ENCODE results near the gene GM2A.
A peak's percentile ranks its signal among the peaks of the same experiment; 100 is the strongest.
"Not testable (repeated sequence)": the region's sequence is repeated elsewhere in the genome, so short reads cannot be mapped to it uniquely, and the experiment has no call there.

GM2A gene

DNA sequence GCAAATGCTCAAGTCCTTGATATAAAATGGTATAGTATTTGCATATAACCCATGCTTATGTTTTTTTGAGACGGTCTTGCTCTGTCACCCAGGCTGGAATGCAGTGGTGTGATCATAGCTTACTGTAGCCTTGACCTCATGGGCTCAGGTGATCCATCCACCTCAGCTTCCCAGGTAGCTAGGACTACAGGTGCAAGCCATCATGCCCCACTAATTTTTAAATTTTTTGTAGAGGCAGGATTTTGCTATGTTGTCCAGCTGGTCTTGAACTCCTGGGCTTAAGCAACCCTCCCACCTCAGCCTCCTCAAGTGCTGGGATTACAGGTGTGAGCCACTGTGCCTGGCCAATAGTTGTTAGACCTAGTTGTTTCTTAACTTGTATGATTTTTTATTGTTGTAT, 33.3 kb downstream of the GM2A start:
- no peak for DNase-seq (ENCODE audit: low read depth in 2 of 2)

DNA sequence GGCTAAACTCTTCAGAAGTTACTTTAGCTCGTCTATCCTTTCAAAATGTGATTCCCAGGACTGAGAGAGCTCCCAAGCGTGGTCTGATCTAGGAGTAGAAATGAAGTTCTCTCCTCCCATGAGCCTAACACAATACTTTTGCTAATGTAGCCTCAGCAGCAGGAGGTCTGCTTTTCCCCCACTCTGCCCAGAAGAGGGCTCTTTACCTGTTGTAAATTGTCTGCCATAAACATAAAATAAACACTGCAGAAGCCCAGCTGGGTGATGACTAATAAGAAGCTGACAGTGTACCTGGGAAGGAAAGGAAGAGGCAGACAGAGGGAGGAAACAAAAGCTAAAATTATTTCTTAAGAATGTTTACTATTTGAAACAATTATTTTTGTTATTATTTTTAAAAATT, 35.2 kb downstream of the GM2A start:
- DNase-seq (ENCODE audit: low read depth in 2 of 2), result no peak

DNA sequence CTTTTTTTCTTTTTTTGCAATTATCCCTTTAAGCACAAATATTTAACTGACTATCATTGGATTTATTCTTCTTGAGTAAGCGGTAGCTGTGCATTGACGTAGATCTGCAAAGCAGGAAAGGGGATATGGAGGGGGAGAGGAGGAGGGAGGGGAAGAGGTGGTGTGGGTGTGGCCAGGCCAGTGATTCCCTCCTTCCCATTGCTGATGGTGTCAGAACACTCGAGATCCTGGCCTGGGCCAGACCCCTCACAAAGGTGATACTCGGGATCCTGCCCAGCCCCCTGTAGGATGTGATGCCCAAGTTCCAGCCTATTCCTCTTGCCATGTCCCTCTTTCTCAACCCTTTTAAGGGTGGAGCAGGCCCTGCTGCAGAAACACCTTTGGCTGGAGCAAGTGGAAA, 40.6 kb downstream of the GM2A start:
- DNase-seq (ENCODE audit: low read depth in 2 of 2), result no peak

DNA sequence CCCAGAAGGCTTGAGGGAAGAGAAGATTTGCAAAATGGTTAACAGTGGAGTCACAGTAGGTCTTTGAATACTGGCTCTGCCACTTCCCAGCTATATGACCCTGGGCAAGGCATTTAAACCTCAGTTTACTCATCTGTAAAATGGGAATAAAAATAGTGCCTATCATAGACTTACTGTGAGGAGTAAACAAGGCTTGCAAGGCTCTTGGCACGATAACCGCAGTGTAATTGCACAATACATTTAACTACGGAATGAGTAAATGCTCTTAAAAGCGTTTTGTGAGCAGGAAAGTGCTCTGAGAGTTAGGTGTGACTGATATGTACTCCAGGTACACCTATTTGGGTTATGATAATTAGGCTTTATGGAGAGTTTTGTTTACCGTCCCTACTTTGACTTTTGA, 42.2 kb downstream of the GM2A start:
- DNase-seq (ENCODE audit: low read depth in 2 of 2), result no peak

DNA sequence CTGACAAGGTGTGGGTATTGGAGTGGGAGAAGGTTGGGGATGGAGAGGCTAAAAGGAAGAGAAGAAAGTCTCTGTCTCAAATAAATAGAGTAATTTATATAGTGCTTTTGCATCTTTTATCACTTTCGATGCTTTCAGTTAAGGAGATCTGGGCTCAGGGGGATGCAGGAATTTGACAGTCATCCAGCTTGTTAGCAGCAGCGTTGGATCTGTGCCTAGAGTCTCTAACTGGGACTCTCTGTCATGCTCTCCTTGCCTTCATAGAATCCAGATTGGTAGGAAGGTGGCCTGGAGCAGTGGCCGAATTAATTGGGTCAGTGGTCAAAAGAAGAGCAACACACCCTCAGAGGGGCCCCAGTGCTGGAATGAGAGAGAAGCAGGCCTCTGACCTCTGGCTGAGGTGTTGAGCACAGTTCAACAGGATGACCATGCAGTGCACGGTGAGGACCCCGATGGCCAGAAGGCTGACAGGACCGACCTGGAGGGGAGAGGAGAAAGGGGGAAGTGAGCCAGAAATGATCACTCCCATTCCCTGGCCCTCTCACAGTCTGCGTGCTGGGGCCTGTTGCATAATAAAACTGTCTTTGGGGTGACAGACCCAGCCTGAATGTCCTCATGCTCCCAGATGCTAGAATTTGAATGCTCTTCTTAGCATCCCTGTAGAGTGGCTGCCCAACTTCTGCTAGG, 42.9 kb downstream of the GM2A start:
- DNase-seq (ENCODE audit: low read depth in 2 of 2), result no peak

DNA sequence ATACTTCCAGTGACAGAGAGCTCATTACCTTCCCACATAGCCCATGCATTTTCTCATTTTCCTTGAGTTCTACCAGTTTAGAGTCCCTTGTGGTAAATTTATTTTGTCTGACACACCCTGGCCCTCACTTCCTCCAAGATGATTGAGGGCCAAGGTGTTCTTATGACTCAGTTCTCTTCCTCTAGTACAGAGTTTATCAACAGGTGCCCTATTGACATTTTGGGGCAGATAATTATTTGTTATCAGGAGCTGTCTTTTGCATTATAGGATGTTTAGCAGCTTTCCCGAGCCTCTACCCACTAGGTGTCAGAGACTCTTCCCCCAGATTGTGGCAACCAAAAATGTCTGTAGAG, 43.5 kb downstream of the GM2A start:
- DNase-seq (ENCODE audit: low read depth in 2 of 2), result no peak

DNA sequence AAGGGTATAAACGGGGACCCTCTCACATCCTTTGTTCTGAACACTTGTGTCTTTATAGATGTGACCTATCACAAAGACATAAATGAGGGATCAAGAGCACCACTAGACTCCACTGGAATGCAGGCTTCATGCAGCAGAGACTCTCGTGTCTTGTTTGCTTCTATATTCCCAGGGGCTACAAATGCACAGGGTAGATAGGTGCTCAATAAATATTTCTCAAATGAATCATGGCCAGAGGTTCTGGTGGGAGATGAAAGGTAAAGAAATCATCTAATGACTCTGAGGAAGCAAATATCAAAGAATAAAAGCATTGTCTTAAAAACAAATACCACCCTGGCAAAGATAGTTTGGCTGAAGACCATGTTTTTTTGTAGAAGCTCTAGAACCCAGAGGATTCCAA, 44.0 kb downstream of the GM2A start:
- DNase-seq (ENCODE audit: low read depth in 2 of 2), result no peak

DNA sequence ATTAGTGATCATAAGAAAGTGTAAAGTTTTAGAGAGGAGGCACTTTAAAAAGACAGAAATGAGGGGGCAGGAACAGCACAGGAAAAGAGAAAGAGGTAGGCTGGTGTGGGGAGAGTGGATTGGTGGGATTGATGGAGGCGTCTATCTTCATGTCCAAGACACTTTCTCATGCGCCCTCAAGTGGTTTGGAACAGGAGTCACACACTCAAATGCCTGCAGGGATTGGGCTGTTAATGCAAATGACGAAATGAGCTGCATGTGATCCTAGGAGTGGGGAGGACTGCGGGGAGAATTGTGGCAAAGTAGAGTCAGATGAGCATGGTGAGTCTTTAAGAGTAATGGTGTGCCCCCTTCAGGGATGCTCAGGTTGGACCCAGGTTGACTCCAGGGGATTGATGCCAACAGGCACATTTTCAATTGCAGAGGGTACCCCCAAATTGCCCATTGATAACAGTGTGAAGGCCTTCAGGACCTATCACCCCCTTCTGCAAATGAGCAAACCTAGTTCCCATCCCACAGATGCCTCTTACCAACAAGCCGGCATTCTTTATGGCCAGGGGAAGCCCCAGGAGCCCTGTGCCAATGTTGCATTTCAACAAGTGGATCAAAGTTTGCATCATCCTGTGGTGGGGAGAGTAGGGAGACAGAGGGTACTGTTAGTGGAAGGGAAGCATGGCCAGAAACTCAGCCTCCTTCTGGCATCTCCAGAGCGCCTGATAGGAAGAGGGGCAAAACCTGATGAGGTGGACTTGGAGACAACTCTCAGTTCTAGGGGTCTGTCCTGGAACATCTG, 45.3 kb downstream of the GM2A start:
- no peak for DNase-seq (ENCODE audit: low read depth in 2 of 2)

DNA sequence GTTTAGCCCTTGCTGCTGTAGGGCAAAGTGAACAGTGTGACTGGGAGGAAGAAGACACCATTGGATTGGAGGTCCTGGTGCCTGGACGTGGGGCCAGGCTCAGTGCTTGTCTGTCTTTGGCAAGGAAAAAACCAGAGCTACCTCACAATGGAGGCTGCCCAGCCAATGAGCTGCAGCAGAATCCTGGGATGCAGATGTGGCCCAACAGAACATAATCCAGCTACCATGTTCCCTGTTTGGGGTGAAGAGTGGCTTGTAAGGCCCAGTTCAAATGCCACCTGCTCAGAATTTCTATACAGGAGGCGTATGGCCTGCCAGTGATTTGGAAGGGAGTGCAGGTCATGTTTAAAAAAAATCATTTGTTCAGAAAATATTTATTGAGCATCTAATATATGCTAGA, 50.7 kb downstream of the GM2A start, which contains the start of gene SLC36A3:
Gene SLC36A3 (minus strand): TSS at position 101 of the 400 bp plus-strand sequence. CDS start 412 bp downstream, outside the sequence.
- no peak for DNase-seq (ENCODE audit: low read depth in 2 of 2)

DNA sequence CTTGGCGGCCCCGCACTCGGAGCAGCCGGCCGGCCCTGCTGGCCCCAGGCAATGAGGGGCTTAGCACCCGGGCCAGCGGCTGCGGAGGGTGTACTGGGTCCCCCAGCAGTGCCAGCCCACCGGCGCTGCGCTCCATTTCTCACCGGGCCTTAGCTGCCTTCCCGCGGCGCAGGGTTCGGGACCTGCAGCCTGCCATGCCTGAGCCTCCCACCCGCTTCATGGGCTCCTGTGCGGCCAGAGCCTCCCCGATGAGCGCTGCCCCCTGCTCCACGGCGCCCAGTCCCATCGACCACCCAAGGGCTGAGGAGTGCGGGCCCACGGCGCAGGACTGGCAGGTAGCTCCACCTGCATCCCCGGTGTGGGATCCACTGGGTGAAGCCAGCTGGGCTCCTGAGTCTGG, 56.3 kb downstream of the GM2A start:
- not testable (repeated sequence) for DNase-seq (ENCODE audit: low read depth in 2 of 2)

DNA sequence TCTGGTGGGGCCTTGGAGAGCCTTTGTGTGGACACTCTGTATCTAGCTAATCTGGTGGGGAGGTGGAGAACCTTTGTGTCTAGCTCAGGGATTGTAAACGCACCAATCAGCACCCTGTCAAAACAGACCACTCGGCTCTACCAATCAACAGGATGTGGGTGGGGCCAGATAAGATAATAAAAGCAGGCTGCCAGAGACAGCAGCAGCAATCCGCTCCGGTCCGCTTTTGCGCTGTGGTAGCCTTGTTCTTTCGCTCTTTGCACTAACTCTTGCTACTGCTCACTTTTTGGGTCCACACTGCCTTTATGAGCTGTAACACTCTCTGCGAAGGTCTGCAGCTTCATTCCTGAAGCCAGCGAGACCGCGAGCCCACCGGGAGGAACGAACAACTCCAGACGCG, 56.8 kb downstream of the GM2A start:
- not testable (repeated sequence) for DNase-seq (ENCODE audit: low read depth in 2 of 2)

DNA sequence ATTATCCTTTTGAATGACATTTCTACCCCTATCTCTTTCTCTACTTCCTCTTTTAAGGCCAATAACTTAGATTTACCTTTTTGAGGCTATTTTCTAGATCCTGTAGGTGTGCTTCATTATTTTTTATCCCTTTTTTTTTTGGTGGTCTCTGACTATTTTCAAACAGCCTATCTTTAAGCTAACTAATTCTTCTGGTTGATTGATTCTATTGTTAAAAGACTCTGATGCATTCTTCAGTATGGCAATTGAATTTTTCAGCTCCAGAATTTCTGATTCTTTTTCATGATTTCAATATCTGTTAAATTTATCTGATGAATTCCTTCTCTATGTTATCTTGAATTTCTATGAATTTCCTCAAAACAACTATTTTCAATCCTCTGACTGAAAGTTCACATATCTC, 57.9 kb downstream of the GM2A start:
- no peak for DNase-seq (ENCODE audit: low read depth in 2 of 2)

DNA sequence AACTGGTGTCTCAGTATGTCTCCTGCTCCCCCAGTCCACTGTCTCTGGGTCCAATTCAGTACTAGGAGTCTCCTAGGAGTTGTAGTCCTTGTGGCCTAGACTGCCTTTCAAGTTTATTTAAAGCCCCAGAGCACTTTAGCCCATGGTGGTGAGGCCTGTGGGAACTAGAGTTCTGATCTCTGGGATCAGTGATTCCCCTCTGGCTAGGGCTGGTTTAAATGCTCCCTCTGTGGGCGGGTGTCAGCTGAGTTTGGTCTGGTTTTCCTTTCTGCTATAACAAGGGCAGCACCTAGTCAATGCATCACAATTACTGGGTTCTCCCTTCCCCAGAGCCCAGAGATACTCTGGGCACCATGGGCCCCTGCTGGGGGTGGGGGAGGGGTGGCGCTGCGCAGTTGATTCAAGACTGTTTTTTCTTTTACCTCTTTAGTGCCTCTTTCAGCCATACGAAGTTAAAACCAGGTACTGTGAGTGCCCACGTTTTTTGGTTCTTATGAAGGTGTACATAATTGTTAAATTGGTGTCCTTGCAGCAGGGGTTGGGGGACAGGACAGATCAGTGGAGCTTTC, 59.9 kb downstream of the GM2A start:
- no peak for DNase-seq (ENCODE audit: low read depth in 2 of 2)

DNA sequence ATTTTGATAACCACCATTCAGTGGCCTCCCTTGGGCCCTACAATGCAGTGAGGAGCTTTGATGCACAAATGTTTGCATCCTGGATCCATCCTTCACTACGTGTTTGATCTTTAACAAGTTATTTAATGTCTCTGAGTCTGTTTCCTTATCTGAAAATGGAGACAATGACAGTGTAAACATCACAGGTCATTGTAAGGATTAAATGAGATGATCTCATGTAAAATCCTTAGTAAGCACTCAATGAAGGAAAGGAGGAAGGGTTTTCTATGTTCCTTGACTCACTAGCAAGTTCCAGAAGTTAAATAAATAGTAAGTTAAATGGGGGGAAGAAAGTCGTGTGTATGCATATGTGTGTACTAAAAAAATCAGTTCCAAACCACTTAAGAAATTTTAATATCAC, 60.4 kb downstream of the GM2A start:
- DNase-seq (ENCODE audit: low read depth in 2 of 2), result no peak

DNA sequence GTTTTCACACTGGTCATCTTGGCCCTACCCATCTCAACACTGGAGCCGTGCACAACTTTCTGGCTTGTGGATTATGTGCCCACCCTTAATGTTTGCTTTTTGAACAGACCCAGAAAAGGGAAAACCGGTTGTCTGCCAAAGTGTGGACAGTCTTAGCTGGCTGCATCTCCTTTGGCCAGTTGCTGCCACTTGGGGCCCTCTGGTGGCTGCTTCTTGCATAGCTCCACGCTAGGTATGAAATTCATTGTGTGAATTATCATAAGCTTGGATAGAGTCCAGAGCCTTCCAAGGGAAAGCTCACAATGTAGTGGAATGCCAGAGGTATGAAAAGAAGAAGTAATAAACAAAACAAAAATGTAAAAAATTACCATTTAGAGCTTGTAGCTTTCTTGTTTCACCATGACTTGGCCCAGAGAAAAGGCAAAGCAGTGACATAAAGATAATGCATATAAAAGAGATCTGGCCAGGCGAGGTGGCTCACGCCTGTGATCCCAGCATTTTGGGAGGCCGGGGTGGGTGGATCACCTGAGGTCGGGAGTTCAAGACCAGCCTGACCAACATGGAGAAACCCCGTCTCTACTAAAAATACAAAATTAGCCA, 63.1 kb downstream of the GM2A start:
- peak; percentile 25 to 48 for DNase-seq (ENCODE audit: low read depth in 2 of 2)

DNA sequence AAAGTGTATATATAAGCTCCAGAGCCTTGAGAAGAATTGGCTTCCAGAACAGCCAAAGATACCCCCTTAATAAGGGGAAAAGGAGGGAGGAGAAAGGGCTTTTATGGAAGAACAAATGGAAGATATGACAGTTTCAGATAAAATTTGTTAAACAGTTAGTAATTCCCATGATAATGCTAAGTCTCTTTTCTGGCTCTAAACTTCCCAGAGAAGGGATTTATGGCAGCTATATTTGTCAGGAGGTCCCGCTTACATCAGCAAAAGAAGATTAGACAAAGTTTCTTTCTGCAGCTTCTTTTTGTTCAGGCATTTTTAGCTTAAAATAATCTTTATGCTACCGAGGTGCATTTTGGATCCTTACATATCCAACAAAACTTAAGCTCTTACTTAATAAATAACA, 64.9 kb downstream of the GM2A start:
- DNase-seq (ENCODE audit: low read depth in 2 of 2), result no peak

DNA sequence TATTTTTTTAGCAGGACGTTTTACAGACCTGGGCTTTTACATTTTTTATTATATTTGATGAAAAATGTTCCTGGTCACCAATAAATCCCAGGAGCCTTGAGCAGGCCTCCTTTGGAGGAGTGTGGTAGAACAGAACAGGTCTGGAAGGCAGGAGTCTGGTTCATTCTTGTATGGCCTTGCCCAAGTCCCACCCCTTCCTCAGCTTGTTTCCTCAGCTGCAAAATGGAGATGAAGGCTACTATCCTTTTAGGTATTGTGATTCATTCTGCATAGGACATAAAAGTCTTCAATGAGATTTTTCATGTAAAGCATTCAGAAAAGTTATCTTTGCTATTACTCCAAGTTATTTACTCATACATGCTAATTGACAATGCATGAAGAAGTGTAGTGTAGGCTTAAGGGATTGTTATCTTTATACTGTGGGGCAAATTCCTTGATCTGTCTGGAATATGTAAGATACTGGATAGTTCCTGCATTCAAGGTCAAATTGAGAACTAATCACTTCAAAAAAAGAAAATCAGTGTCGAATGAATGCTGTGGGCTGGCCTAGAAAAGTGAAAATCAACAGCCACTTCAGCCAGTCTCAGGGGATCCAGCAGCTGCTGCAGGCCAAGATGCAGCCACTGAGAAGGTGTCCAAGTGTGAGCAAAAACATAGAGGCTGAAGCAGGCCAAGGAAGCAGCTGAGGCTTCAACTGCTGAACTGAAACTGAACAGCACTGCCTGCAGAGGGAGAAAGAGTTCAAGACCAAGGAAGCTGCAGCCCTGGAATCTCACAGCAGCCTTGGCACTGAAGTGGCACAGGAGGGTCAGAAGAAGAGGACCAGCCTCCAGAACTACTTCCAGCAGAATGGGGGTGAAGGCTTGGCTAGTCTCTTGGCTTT, 66.1 kb downstream of the GM2A start:
- DNase-seq (ENCODE audit: low read depth in 2 of 2), result no peak
